Smooth muscle cell (in vitro differentiated cells): ENCODE data around the gene AFAP1L2. TPM values are rescaled to one million over a fixed set of nuclear protein-coding genes. Genes with fewer than 3 reads are reported as not detected.
A peak's percentile ranks its signal among the peaks of the same experiment; 100 is the strongest.

ENCODE experiments used
- DNase-seq: peaks from one replicate; lab custom pipeline; 2025; ENCODE audit not compliant: unreplicated experiment; lab: John Stamatoyannopoulos, UW
- H2AFZ ChIP-seq: fragments of 200-600 bp; sonication (generic); 2 replicates; pipeline ENCODE4 v1.6.0; 2016; ENCODE audit warnings: antibody characterized with exemption, low read depth, mild to moderate bottlenecking
- H3F3A ChIP-seq: fragments of 200-600 bp; sonication (generic); 2 replicates; pipeline ENCODE4 v1.6.0; 2017; ENCODE audit warnings: antibody characterized with exemption, low read depth
- H3K27ac ChIP-seq: fragments of 200-600 bp; sonication (generic); 2 replicates; pipeline ENCODE4 v1.5.1; 2016; ENCODE audit warnings: low read depth, mild to moderate bottlenecking
- H3K27me3 ChIP-seq: fragments of 200-600 bp; sonication (generic); 2 replicates; pipeline ENCODE4 v1.6.1; 2016; ENCODE audit warnings: low read depth, mild to moderate bottlenecking
- H3K36me3 ChIP-seq: fragments of 200-600 bp; sonication (generic); 2 replicates; pipeline ENCODE4 v1.5.1; 2016; ENCODE audit warnings: low read depth
- H3K4me1 ChIP-seq: fragments of 200-600 bp; sonication (generic); 2 replicates; pipeline ENCODE4 v1.5.1; 2016; ENCODE audit warnings: low read depth
- H3K4me2 ChIP-seq: fragments of 200-600 bp; sonication (generic); 2 replicates; pipeline ENCODE4 v1.6.0; 2016; ENCODE audit warnings: mild to moderate bottlenecking
- H3K4me3 ChIP-seq: fragments of 200-600 bp; sonication (generic); 2 replicates; pipeline ENCODE4 v1.5.1; 2016; ENCODE audit warnings: mild to moderate bottlenecking
- H3K79me2 ChIP-seq: fragments of 200-600 bp; sonication (generic); 2 replicates; pipeline ENCODE4 v1.6.0; 2016; ENCODE audit warnings: low read depth, mild to moderate bottlenecking
- H3K9ac ChIP-seq: fragments of 200-600 bp; sonication (generic); 2 replicates; pipeline ENCODE4 v1.6.0; 2016; ENCODE audit warnings: low read depth
- H3K9me3 ChIP-seq: fragments of 200-600 bp; sonication (generic); replicated peaks from 2 replicates; pipeline ENCODE4 v1.5.1; 2016; ENCODE audit warnings: low read depth
- H4K20me1 ChIP-seq: fragments of 200-600 bp; sonication (generic); 2 replicates; pipeline ENCODE4 v1.6.0; 2016; ENCODE audit warnings: low read depth
- CTCF ChIP-seq: fragments of 200-600 bp; sonication (generic); IDR thresholded peaks from 2 replicates; pipeline ENCODE4 v1.5.1; 2017; ENCODE audit warnings: borderline replicate concordance, mild to moderate bottlenecking, antibody characterized with exemption; ENCODE audit not compliant: insufficient read depth, poor library complexity, severe bottlenecking
- WGBS: methylation state at CpG from one replicate; pipeline ENCODE4 v1.1.7; 2016; ENCODE audit warnings: low lambda C conversion rate; 5-methylcytosine and 5-hydroxymethylcytosine counted together
- polyA plus RNA-seq: library from polyadenylated mRNA; unstranded; fragments of >200 nt; fragmentation: Nextera tagmentation; extraction: Ambion mirVana; gene quantifications from 2 replicates; pipeline ENCODE4 v1.2.1, GENCODE V29; 2016
- total RNA-seq: library from RNA; depleted of rRNA; stranded (reverse); fragments of >200 nt; gene quantifications from 2 replicates; pipeline ENCODE4 v1.2.3, GENCODE V29; 2014

AFAP1L2 gene
- total and polyA plus RNA-seq, 2 experiments from 2014 or later, result 43.3 to 47.2 TPM

- Histone ChIP-seq H3K27me3 (no peaks in the 10 kb centered on the region), H2AFZ (no peak overlapping the region), H3K9me3 (no peaks in the 10 kb centered on the region), H3K4me3 (no peak overlapping the region), H3K4me2 (no peak overlapping the region), H4K20me1 (no peaks in the 10 kb centered on the region), H3K79me2 (no peaks in the 10 kb centered on the region), H3K36me3 (no peaks in the 10 kb centered on the region), H3K4me1 (no peaks in the 10 kb centered on the region), H3F3A (peaks cover 5% of the 10 kb centered on the region), H3K9ac (no peak overlapping the region), H3K27ac (no peak overlapping the region)
- WGBS, result 77% methylated on average over 12 of the region's 12 CpGs
- no peak for TF ChIP-seq CTCF
- DNase-seq, result no peak
Observed at GRCh38 chr10:114408112-114408967, 4.0 kb upstream of the AFAP1L2 start.

- H3K4me1 ChIP-seq, result peaks cover 12% of the 10 kb centered on the region
- WGBS, result 100% methylated on average over 1 of the region's 1 CpG
- H3K9ac ChIP-seq, result no peak overlapping the region
- H3K4me2 ChIP-seq, result no peak overlapping the region
- H3K9me3 ChIP-seq, result no peaks in the 10 kb centered on the region
- no peak overlapping the region for H2AFZ ChIP-seq
- no peak overlapping the region for H3K27ac ChIP-seq
- peaks cover 5% of the 10 kb centered on the region for H4K20me1 ChIP-seq
- no peak for DNase-seq
- no peak for TF ChIP-seq CTCF
- H3F3A ChIP-seq, result peaks cover 13% of the 10 kb centered on the region
- no peaks in the 10 kb centered on the region for H3K79me2 ChIP-seq
- no peaks in the 10 kb centered on the region for H3K36me3 ChIP-seq
- no peaks in the 10 kb centered on the region for H3K27me3 ChIP-seq
- H3K4me3 ChIP-seq, result no peak overlapping the region
Observed at GRCh38 chr10:114406455-114406854, 2.2 kb upstream of the AFAP1L2 start.

- peaks cover 7% of the 10 kb centered on the region for H3K79me2 ChIP-seq
- H3K4me1 ChIP-seq, result peaks cover 19% of the 10 kb centered on the region
- H4K20me1 ChIP-seq, result peaks cover 5% of the 10 kb centered on the region
- no peak for DNase-seq
- H3K9me3 ChIP-seq, result no peaks in the 10 kb centered on the region
- H2AFZ ChIP-seq, result peak overlapping the region; percentile 87
- H3K4me2 ChIP-seq, result peak overlapping the region; percentile 93
- WGBS, result 31% methylated on average over 11 of the region's 16 CpGs
- no peak for TF ChIP-seq CTCF
- H3K4me3 ChIP-seq, result peak overlapping the region; percentile 62
- H3F3A ChIP-seq, result peaks cover 22% of the 10 kb centered on the region
- no peaks in the 10 kb centered on the region for H3K36me3 ChIP-seq
- no peak overlapping the region for H3K9ac ChIP-seq
- no peak overlapping the region for H3K27ac ChIP-seq
- H3K27me3 ChIP-seq, result no peaks in the 10 kb centered on the region
Observed at GRCh38 chr10:114405011-114405350, 679 bp upstream of the AFAP1L2 start.

GRCh38 chr10:114403541-114404161, 651 bp downstream of the AFAP1L2 start:
- H2AFZ ChIP-seq, result peak overlapping the region; percentile 87
- peaks cover 19% of the 10 kb centered on the region for H3K79me2 ChIP-seq
- H3K9me3 ChIP-seq, result no peaks in the 10 kb centered on the region
- peak overlapping the region; percentile 83 for H3K27ac ChIP-seq
- H3K36me3 ChIP-seq, result no peaks in the 10 kb centered on the region
- no peaks in the 10 kb centered on the region for H3K27me3 ChIP-seq
- TF ChIP-seq CTCF, result peak; percentile 23
- peak overlapping the region; percentile 86 for H3K9ac ChIP-seq
- 2% methylated on average over 43 of the region's 44 CpGs for WGBS
- H3K4me2 ChIP-seq, result peak overlapping the region; percentile 93
- peaks cover 27% of the 10 kb centered on the region for H3F3A ChIP-seq
- peak overlapping the region; percentile 62 for H3K4me3 ChIP-seq
- DNase-seq, result no peak
- peaks cover 10% of the 10 kb centered on the region for H4K20me1 ChIP-seq
- H3K4me1 ChIP-seq, result peaks cover 23% of the 10 kb centered on the region
